Type B pancreatic cell (in vitro differentiated cells): ENCODE results near the gene NPAS3. TPM values are rescaled to one million over a fixed set of nuclear protein-coding genes. Genes with fewer than 3 reads are reported as not detected.

ENCODE experiments used
- DNase-seq: peaks from one replicate; pipeline ENCODE4 v3.0.0; 2021; ENCODE audit warnings: mixed read lengths; ENCODE audit not compliant: unreplicated experiment; ENCODE audit errors: extremely low spot score
- H3K27ac Mint-ChIP-seq: 2 replicates; pipeline ENCODE4 v1.8.0; 2021; ENCODE audit warnings: mild to moderate bottlenecking, mixed read lengths
- H3K27me3 Mint-ChIP-seq: 2 replicates; pipeline ENCODE4 v1.8.0; 2021; ENCODE audit warnings: mixed read lengths
- H3K36me3 Mint-ChIP-seq: 2 replicates; pipeline ENCODE4 v1.8.0; 2021; ENCODE audit warnings: mixed read lengths
- H3K4me1 Mint-ChIP-seq: one replicate; pipeline ENCODE4 v1.8.0; 2021; ENCODE audit warnings: mixed read lengths; ENCODE audit not compliant: unreplicated experiment
- H3K4me3 Mint-ChIP-seq: 2 replicates; pipeline ENCODE4 v1.8.0; 2021; ENCODE audit warnings: mild to moderate bottlenecking, mixed read lengths
- H3K9me3 Mint-ChIP-seq: 2 replicates; pipeline ENCODE4 v1.8.0; 2021; ENCODE audit warnings: mixed read lengths
- CTCF ChIP-seq: fragments of 200-600 bp; sonication (generic); conservative IDR thresholded peaks from 2 replicates; pipeline ENCODE4 v1.5.0; 2021; ENCODE audit warnings: antibody characterized with exemption, mild to moderate bottlenecking
- total RNA-seq: library from RNA; stranded (reverse); gene quantifications from 2 replicates; pipeline ENCODE4 v1.2.1, GENCODE V29; 2021; ENCODE audit warnings: low replicate concordance

NPAS3 gene
- total RNA-seq, 1 donor from 2014 or later = 8.7 TPM

GRCh38 chr14:33542338-33543287 is 603.9 kb downstream of the NPAS3 start:
- H3K27me3 Mint-ChIP-seq = peaks cover 7% of the 10 kb centered on the region
- peaks cover 37% of the 10 kb centered on the region for H3K4me1 Mint-ChIP-seq
- no peaks in the 10 kb centered on the region for H3K36me3 Mint-ChIP-seq
- no peak overlapping the region for H3K27ac Mint-ChIP-seq
- no peaks in the 10 kb centered on the region for H3K9me3 Mint-ChIP-seq
- H3K4me3 Mint-ChIP-seq = no peak overlapping the region
- DNase-seq = no peak
- TF ChIP-seq CTCF = no peak

GRCh38 chr14:33545696-33546095 is 607.0 kb downstream of the NPAS3 start:
- Mint-ChIP-seq H3K4me1 (peaks cover 16% of the 10 kb centered on the region), H3K36me3 (no peaks in the 10 kb centered on the region), H3K4me3 (no peak overlapping the region), H3K27ac (no peak overlapping the region), H3K27me3 (no peaks in the 10 kb centered on the region), H3K9me3 (no peaks in the 10 kb centered on the region)
- DNase-seq = no peak
- TF ChIP-seq CTCF = no peak

- no peaks in the 10 kb centered on the region for H3K4me1 Mint-ChIP-seq
- DNase-seq = no peak
- no peaks in the 10 kb centered on the region for H3K36me3 Mint-ChIP-seq
- peaks cover 2% of the 10 kb centered on the region for H3K27me3 Mint-ChIP-seq
- H3K27ac Mint-ChIP-seq = no peak overlapping the region
- TF ChIP-seq CTCF = no peak
- no peaks in the 10 kb centered on the region for H3K9me3 Mint-ChIP-seq
- H3K4me3 Mint-ChIP-seq = no peak overlapping the region
Observed at GRCh38 chr14:33548606-33549005, 609.9 kb downstream of the NPAS3 start.

- H3K4me3 Mint-ChIP-seq = no peak overlapping the region
- TF ChIP-seq CTCF = no peak
- no peak overlapping the region for H3K27ac Mint-ChIP-seq
- H3K4me1 Mint-ChIP-seq = peaks cover 14% of the 10 kb centered on the region
- H3K36me3 Mint-ChIP-seq = no peaks in the 10 kb centered on the region
- H3K9me3 Mint-ChIP-seq = no peaks in the 10 kb centered on the region
- DNase-seq = no peak
- peaks cover 2% of the 10 kb centered on the region for H3K27me3 Mint-ChIP-seq
Observed at GRCh38 chr14:33551963-33552362, 613.3 kb downstream of the NPAS3 start.

- peaks cover 2% of the 10 kb centered on the region for H3K27me3 Mint-ChIP-seq
- H3K9me3 Mint-ChIP-seq = no peaks in the 10 kb centered on the region
Observed at GRCh38 chr14:33553706-33554278, 615.1 kb downstream of the NPAS3 start.

More at GRCh38 chr14:33553706-33554278, 615.1 kb downstream of the NPAS3 start:
- Mint-ChIP-seq H3K36me3 (no peaks in the 10 kb centered on the region), H3K4me1 (peaks cover 14% of the 10 kb centered on the region), H3K27ac (no peak overlapping the region), H3K4me3 (no peak overlapping the region)
- TF ChIP-seq CTCF = no peak
- DNase-seq = no peak
